ENCODE measurements around the gene OR2L8. TPM values are rescaled to one million over a fixed set of nuclear protein-coding genes. Genes with fewer than 3 reads are reported as not detected.

OR2L8 gene
- total RNA-seq, 4 donors from 2014 or later: 0.63 to 2.2 TPM; not detected in 2

DNA sequence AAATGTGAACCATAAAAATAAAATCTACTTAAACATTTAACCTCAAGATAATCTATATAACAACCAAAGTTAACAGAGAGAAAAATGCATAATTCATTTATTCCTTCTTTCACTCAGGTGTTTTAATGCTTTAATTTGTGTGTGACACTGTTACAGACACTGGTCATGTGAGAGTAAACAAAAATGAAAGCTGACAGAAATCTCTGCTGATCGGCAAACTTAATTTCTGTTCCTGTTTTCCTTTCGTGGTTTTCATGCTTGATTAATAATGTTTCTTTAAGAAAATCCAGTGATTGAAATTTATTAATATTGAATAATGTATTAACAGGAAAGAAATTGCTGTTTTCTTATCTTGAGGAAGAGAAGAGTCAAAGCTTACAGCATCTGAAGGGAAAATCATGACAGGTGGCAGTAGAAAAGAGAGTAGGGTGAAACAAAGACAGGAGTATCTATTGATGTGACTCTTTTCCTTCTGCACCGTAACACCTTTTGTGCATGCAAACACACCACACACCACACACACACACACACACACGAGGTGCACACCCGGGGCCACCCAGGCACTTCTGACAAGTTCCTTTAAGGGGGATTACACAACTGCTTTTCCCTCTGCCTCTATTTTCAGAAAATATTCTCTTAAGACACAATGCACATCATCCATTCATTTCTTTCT, 18.0 kb downstream of the OR2L8 start:
- no peak for DNase-seq (ENCODE audit: low spot score in 2 of 2)
- WGBS, 2 donors: 71 to 73% methylated on average over 5 of the region's 5 CpGs
- Histone ChIP-seq H3K4me3 (no peak overlapping the region), H3K27me3 (no peaks in the 10 kb centered on the region), H3K9me3 (peaks cover 0 to 3% (median 0%) of the 10 kb centered on the region in 4 donors), H3K4me1 (no peaks in the 10 kb centered on the region), H3K36me3 (no peaks in the 10 kb centered on the region), H3K27ac (no peak overlapping the region)
- TF ChIP-seq, protein P1, sequence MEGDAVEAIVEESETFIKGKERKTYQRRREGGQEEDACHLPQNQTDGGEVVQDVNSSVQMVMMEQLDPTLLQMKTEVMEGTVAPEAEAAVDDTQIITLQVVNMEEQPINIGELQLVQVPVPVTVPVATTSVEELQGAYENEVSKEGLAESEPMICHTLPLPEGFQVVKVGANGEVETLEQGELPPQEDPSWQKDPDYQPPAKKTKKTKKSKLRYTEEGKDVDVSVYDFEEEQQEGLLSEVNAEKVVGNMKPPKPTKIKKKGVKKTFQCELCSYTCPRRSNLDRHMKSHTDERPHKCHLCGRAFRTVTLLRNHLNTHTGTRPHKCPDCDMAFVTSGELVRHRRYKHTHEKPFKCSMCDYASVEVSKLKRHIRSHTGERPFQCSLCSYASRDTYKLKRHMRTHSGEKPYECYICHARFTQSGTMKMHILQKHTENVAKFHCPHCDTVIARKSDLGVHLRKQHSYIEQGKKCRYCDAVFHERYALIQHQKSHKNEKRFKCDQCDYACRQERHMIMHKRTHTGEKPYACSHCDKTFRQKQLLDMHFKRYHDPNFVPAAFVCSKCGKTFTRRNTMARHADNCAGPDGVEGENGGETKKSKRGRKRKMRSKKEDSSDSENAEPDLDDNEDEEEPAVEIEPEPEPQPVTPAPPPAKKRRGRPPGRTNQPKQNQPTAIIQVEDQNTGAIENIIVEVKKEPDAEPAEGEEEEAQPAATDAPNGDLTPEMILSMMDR (IDR thresholded peaks at IDR 0.05): no peak
- TF ChIP-seq POLR2A (IDR thresholded peaks at IDR 0.05) (no peak), EP300 (IDR thresholded peaks at IDR 0.05) (no peak)

DNA sequence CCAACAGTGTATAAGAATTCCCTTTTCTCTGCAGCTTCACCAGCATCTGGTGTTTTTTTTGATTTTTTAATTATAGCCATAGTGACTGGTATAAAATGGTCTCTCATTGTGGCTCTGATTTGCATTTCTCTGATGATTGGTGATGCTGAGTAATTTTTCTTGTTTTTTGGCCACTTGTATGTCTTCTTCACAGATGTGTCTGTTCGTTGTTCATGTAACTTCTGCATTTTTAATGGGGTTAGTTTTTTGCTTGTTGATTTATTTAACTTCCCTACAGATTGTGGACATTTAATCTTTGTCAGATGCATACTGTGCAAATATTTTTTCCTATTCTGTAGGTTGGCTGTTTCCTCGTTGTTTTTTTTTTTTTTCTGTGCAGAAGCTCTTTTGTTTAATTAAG, 44.3 kb downstream of the OR2L8 start:
- WGBS, 2 donors: 60 to 73% methylated on average over 2 of the region's 2 CpGs
- no peaks in the 10 kb centered on the region for H3K36me3 ChIP-seq
- DNase-seq (ENCODE audit: low spot score in 2 of 2): no peak
- TF ChIP-seq, protein P1 (IDR thresholded peaks at IDR 0.05): no peak
- no peak for TF ChIP-seq POLR2A (IDR thresholded peaks at IDR 0.05)
- no peak for TF ChIP-seq EP300 (IDR thresholded peaks at IDR 0.05)
- H3K27ac ChIP-seq: no peak overlapping the region
- no peak overlapping the region for H3K4me3 ChIP-seq
- H3K4me1 ChIP-seq: no peaks in the 10 kb centered on the region
- H3K9me3 ChIP-seq: no peaks in the 10 kb centered on the region
- no peaks in the 10 kb centered on the region for H3K27me3 ChIP-seq

GRCh38 chr1:247998811-247999210, 50.2 kb downstream of the OR2L8 start:
- Histone ChIP-seq H3K36me3 (no peaks in the 10 kb centered on the region), H3K27me3 (no peaks in the 10 kb centered on the region), H3K4me1 (no peaks in the 10 kb centered on the region), H3K9me3 (no peaks in the 10 kb centered on the region), H3K4me3 (no peak overlapping the region), H3K27ac (no peak overlapping the region)
- WGBS, 2 donors: 48 to 54% methylated on average over 2 of the region's 2 CpGs
- no peak for DNase-seq (ENCODE audit: low spot score in 2 of 2)
- TF ChIP-seq POLR2A (IDR thresholded peaks at IDR 0.05): no peak
- TF ChIP-seq, protein P1 (IDR thresholded peaks at IDR 0.05): no peak
- TF ChIP-seq EP300 (IDR thresholded peaks at IDR 0.05): no peak

Small RNA genes lying within 50 kb of the gene (small RNA-seq; reads per million reads assigned to genes)
- gene RF00019: not detected

Other genes with a start within 250 kb of the OR2L8 start
- gene OR6F1, start 232.2 kb upstream of the OR2L8 start, total RNA-seq: not detected
- gene OR14K1, start 210.2 kb upstream of the OR2L8 start, total RNA-seq: not detected
- not detected for gene OR14A2, start 200.7 kb upstream of the OR2L8 start, total RNA-seq
- gene OR1C1, start 188.3 kb upstream of the OR2L8 start, total RNA-seq: not detected
- gene OR14A16, start 124.7 kb upstream of the OR2L8 start, total RNA-seq: not detected
- not detected for gene OR11L1, start 107.0 kb upstream of the OR2L8 start, total RNA-seq
- gene TRIM58, start 91.7 kb upstream of the OR2L8 start, total RNA-seq: 10 to 100 TPM in 1 of 4 donors, 1 to 10 TPM in 3; 3.9 to 17.4 (median 6.9) TPM
- gene OR2W3, start 53.3 kb upstream of the OR2L8 start, total RNA-seq: 1 to 10 TPM; 1.5 to 6.9 (median 2.3) TPM
- gene OR2T8, start 28.6 kb upstream of the OR2L8 start, total RNA-seq: 1 to 10 TPM in 1 of 4 donors, not detected in 3; 1.0 TPM
- not detected for gene OR2AJ1, start 24.0 kb upstream of the OR2L8 start, total RNA-seq
- not detected for gene OR2AK2, start 16.4 kb downstream of the OR2L8 start, total RNA-seq
- not detected for gene OR2L5, start 64.8 kb downstream of the OR2L8 start, total RNA-seq
- under 1 TPM in 1 of 4 donors, not detected in 3; 0.60 TPM for gene OR2L2, start 81.2 kb downstream of the OR2L8 start, total RNA-seq
- 1 to 10 TPM in 1 of 4 donors, not detected in 3; 1.1 TPM for gene OR2L3, start 98.0 kb downstream of the OR2L8 start, total RNA-seq
- under 1 TPM in 1 of 4 donors, not detected in 3; 0.87 TPM for gene OR2L13, start 146.3 kb downstream of the OR2L8 start, total RNA-seq
- gene OR2M5, start 196.3 kb downstream of the OR2L8 start, total RNA-seq: not detected
- gene OR2M2, start 226.0 kb downstream of the OR2L8 start, total RNA-seq: not detected
- gene OR2M3, start 248.4 kb downstream of the OR2L8 start, total RNA-seq: not detected